GM21390 (cell line): Measurements from ENCODE around the gene MAGI2.
A peak's percentile ranks its signal among the peaks of the same experiment; 100 is the strongest.
"Not testable (repeated sequence)": the region's sequence is repeated elsewhere in the genome, so short reads cannot be mapped to it uniquely, and the experiment has no call there.

Experiments
- ATAC-seq: cut with Tn5 transposase; IDR thresholded peaks from one replicate; pipeline ENCODE4 v1.9.1; 2021; ENCODE audit not compliant: unreplicated experiment

MAGI2 gene

GRCh38 chr7:79176859-79177477 lies 276.5 kb downstream of the MAGI2 start:
- ATAC-seq: peak; percentile 70

GRCh38 chr7:79175374-79175773 lies 278.1 kb downstream of the MAGI2 start:
- ATAC-seq: no peak

GRCh38 chr7:79165225-79165624 lies 288.2 kb downstream of the MAGI2 start:
- no peak for ATAC-seq

- no peak for ATAC-seq
These were observed 294.3 kb downstream of the MAGI2 start for GRCh38 chr7:79159040-79159664.

- ATAC-seq: no peak
These were observed 296.2 kb downstream of the MAGI2 start for GRCh38 chr7:79157281-79157680.

- no peak for ATAC-seq
These were observed 303.6 kb downstream of the MAGI2 start for GRCh38 chr7:79149831-79150230.

- no peak for ATAC-seq
These were observed 310.8 kb downstream of the MAGI2 start for GRCh38 chr7:79142706-79143105.

GRCh38 chr7:79141252-79141651 lies 312.2 kb downstream of the MAGI2 start:
- ATAC-seq: no peak

- no peak for ATAC-seq
These were observed 315.5 kb downstream of the MAGI2 start for GRCh38 chr7:79137942-79138341.

GRCh38 chr7:79132844-79133451 lies 320.5 kb downstream of the MAGI2 start:
- no peak for ATAC-seq

GRCh38 chr7:79130715-79131114 lies 322.8 kb downstream of the MAGI2 start:
- no peak for ATAC-seq

GRCh38 chr7:79124331-79124730 lies 329.1 kb downstream of the MAGI2 start:
- ATAC-seq: no peak

- ATAC-seq: no peak
These were observed 335.3 kb downstream of the MAGI2 start for GRCh38 chr7:79118143-79118542.

GRCh38 chr7:79096361-79096805 lies 357.1 kb downstream of the MAGI2 start:
- ATAC-seq: no peak

- ATAC-seq: no peak
These were observed 360.0 kb downstream of the MAGI2 start for GRCh38 chr7:79093421-79093820.

GRCh38 chr7:79091661-79092060 lies 361.8 kb downstream of the MAGI2 start:
- no peak for ATAC-seq

- no peak for ATAC-seq
These were observed 362.5 kb downstream of the MAGI2 start for GRCh38 chr7:79091011-79091410.

GRCh38 chr7:79090543-79090942 lies 362.9 kb downstream of the MAGI2 start:
- ATAC-seq: no peak

GRCh38 chr7:79084423-79084822 lies 369.0 kb downstream of the MAGI2 start:
- no peak for ATAC-seq

GRCh38 chr7:79079919-79080554 lies 373.4 kb downstream of the MAGI2 start:
- no peak for ATAC-seq

- ATAC-seq: no peak
These were observed 375.2 kb downstream of the MAGI2 start for GRCh38 chr7:79078273-79078672.

GRCh38 chr7:79071187-79071586 lies 382.3 kb downstream of the MAGI2 start:
- not testable (repeated sequence) for ATAC-seq
